Activated CD8-positive, alpha-beta memory T cell treated with anti-CD3 and anti-CD28 coated beads for 24 hours (primary cell): Measurements from ENCODE around the gene FANCD2.
"Not testable (repeated sequence)": the region's sequence is repeated elsewhere in the genome, so short reads cannot be mapped to it uniquely, and the experiment has no call there.

Source experiments
- DNase-seq: peaks from one replicate; pipeline ENCODE4 v3.0.0-alpha.2; 2020

The FANCD2 gene

DNA sequence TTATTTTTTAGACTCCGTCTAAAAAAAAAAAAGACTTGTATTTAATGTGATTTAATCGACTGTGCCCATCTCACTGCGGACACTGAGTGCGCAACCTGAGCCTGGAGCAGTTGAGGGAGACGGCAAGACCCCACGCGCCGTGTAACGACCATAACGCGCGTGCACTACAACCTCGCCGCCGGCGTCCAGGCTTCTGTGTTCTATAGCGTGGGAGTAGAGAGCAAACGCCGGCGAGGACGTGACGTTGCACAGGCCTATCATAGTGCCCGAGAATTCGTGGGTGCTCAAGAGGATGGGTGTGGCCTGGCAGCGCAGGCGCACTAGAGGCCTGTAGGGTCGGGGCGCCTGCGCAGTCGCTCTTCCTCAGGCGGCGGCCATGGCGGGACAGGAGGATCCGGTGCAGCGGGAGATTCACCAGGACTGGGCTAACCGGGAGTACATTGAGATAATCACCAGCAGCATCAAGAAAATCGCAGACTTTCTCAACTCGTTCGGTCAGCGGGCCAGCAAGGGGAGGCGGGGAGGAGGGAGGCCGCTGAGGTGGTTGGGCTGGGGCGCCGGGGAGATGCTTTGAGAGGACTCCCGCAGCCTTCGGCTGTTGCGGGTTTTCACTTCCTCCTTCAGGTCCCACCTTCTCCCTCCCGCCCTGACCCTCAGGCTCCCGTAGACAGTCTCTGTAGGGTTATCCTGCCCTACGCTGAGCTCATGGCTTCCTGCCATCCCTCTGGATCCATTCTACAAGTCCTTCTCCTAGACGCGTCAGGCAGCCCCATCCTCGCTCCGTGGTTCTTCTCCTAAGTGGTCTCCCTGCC lies 89.3 kb downstream of the FANCD2 start, which contains the start of gene BRK1:
Gene BRK1 (plus strand): TSS at position 350 of the 812 bp plus-strand sequence. CDS start 27 bp downstream, at position 377.
- DNase-seq: peak; percentile 93

DNA sequence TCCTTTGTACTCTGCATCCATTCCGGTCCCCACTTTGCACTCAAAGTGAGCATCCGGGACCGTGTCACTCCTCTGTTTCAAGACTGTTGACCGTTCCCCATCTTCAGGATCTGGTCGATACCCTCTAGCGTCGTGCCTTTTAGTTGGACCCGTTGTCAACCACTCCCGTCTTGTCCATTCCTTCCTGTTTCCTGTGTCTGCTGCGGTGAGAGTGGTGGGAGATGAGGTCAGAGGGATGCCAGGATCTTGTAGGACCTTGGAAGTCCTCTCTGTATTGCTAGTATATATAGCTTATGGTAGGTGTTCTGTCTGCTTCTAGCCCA lies 89.9 kb downstream of the FANCD2 start:
- DNase-seq: no peak

DNA sequence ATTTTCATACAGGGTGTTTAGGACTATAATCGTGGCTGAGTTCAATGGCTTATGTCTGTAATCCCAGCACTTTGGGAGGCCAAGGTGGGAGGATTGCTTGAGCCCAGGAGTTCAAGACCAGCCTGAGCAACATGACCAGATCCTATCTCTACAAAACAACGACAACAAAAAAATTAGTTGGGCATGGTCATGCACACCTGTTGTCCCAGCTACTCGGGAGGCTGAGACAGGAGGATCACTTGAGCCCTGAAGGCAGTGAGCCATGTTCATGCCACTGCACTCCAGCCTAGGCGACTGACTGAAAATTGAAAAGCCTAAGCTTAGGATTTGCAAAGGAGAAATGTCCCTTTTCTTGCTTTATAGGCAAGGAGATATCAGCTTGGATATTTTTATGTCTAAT lies 90.7 kb downstream of the FANCD2 start:
- no peak for DNase-seq

DNA sequence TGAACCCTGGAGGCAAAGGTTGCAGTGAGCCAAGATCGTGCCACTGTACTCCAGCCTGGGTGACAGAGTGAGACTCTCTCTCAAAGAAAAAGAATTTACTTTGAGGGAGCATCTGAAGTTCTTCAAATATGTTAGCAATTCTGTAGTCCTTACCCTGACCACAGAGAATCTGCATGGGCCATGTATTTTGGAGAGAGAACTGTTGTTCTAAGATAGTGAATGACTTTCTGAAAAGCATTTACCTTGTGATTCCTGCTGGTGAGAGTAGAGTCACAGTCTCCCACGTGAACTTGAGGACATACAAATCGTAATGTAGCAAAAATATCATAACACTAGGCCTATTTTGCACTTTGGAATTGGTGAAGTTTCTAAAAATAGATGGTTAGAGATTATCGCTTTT lies 93.1 kb downstream of the FANCD2 start:
- DNase-seq: no peak

DNA sequence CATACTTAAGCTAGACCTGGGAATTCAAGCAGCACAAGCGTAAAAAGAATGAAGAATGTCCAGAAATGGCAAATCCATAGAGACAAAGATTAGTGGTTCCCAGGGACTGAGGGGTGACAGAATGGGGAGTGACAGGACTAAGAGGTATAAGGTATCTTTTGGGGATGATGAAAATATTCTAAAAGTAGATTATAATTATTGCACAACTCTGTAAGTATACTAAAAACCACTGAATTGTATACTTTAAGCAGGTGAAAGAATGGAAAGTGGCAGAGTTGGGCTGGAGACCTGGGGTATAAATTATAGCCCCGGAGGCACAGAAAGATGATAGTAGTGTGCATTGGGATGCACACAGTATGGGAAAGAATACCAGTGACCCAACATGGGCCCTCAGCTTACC lies 94.8 kb downstream of the FANCD2 start:
- no peak for DNase-seq

DNA sequence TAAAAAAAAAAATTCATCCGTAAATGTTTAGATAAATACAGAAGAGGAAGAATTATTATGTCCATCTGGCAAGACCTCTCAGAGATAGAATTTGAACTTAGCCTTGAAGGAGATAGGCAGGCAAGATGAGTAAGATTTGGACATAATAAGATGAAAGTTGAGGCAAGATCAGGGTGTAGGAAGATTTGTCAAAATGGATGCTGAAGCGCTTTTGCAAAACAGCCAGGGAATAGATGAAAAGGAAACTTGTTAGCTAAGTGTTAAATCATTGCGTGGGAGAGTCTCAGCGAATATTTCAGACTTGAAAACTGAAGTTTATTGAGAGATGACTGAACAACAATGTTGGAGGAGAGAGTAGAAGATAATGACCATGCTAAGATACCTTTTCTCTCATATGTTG lies 96.5 kb downstream of the FANCD2 start:
- no peak for DNase-seq

DNA sequence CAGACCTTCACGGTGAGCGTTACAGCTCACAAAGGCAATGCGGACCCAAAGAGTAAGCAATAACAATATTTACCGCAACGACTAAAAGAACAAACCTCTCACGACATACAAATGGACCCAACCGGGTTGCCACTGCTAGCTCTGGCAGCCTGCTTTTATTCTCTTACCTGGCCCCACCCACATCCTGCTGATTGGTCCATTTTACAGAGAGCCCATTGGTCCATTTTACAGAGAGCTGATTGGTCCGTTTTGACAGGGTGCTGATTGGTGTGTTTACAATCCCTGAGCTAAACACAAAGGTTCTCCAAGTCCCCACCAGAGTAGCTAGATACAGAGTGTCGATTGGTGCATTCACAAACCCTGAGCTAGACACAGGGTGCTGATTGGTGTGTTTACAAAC lies 109.6 kb downstream of the FANCD2 start:
- not testable (repeated sequence) for DNase-seq

DNA sequence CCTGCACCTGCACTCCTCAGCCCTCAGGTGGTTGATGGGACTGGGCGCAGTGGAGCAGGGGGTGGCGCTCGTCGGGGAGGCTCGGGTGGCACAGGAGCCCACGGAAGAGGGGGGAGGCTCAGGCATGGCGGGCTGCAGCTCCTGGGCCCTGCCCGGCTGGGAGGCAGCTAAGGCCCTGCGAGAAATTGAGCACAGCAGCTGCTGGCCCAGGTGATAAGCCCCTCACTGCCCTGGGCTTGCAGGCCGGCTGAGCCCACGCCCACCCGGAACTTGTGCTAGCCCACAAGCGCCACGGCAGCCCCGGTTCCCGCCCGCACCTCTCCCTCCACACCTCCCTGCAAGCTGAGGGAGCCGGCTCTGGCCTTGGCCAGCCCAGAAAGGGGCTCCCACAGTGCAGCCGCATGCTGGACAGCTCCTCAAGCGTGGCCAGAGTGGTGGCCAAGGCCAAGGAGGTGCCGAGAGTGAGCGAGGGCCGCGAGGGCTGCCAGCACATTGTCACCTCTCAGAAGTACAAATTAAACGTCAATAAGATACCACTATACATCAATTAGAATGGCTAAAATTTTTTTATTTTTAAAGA lies 110.3 kb downstream of the FANCD2 start:
- no peak for DNase-seq

DNA sequence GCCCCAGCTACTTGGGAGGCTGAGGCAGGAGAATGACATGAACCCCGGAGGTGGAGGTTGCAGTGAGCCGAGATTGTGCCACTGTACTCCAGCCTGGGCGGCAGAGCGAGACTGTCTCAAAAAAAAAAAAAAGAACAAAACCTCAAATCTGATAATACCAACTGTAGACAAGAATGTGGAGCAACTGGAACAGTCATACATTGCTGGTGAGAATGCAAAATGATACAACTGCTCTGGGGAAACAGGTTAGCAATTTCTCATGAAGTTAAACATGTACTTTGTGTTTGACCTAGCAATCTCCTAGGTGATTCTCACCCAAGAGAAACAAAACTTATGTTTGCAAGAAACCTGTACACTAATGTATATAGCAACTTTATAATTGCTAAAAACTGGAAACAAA lies 110.9 kb downstream of the FANCD2 start:
- no peak for DNase-seq

DNA sequence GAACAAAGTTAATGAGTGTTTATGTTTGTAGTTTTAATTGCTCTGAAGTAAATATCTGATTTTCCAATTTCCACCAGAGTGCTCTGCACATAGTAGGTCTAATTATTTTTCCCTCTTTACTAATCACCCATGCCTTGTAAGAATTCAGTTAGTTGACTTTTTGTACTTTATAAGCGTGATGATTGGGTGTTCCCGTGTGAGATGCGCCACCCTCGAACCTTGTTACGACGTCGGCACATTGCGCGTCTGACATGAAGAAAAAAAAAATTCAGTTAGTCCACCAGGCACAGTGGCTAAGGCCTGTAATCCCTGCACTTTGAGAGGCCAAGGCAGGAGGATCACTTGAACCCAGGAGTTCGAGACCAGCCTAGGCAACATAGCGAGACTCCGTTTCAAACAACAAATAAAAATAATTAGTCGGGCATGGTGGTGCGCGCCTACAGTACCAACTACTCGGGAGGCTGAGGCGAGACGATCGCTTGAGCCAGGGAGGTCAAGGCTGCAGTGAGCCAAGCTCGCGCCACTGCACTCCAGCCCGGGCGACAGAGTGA lies 114.8 kb downstream of the FANCD2 start:
- DNase-seq: no peak

DNA sequence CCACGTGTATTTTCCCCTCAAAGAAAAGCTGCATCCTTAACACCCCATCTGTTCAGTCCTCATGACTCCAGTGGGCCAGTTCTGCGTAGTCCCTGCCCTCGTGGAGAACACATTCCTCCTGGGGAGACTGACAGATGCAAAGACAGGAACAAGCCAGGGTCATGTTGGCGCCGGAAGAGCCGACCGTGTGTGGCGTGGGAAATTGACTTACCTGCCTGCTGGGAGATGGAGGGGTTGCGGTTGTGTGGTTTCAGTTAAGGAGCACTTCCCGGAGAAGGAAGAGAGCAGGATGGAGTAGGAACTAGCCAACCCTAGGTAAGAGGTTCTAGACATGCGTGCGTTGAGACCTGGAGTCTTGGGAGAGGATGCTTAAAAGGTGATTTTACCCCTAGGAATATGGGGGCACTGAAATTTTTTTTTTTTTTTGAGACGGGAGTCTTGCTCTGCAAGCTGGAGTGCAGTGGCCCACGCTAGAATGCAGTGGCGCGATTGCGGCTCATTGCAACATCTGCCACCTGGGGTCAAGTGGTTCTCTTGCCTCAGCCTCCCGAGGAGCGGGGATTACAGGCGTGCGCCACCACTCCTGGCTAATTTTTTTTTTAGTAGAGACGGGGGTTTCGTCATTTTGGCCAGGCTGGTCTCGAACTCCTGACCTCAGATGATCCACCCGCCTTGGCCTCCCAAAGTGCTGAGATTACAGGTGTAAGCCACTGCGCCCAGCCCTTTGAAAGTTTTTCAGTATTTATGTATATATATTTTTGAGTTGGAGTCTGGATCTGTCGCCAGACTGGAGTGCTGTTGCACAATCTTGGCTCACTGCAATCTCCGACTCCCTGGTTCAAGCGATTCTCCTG lies 116.7 kb downstream of the FANCD2 start:
- peak; percentile 62 for DNase-seq

DNA sequence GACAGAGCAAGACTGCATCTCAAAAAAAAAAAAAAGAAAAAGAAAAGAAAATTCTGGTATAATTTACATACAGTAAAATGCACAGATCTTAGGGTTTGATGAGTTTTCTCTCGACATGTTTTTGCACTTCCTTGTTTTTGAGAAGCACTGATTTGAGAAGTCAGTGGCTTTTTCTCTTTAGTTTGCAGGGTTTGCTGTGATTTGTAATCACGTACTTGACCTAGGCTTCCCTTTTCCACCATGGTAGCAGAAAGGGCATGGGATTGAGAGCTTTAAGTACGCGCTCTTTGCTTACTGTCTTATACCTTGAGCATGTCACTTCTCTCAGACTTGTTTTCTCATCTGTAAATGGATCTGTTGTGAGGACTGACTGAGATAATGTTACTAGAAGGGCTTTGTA lies 119.4 kb downstream of the FANCD2 start:
- DNase-seq: no peak

DNA sequence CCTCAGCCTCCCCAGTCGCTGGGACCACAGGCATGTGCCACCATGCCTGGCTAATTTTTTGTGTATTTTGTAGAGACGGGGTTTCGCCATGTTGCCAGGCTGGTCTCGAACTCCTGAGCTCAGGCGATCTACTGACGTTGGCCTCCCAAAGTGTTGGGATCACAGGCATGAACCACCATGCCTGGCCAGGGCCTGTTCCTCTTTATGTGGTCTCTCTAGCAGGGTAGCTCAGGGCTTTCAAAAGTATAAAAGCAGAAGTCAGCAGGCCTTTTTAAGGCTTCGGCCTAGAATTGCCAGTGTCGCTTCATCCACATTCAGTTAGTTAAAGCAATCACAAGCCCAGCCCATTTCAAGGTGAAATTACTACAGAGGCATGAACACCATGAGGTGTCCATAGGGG lies 123.0 kb downstream of the FANCD2 start:
- no peak for DNase-seq

DNA sequence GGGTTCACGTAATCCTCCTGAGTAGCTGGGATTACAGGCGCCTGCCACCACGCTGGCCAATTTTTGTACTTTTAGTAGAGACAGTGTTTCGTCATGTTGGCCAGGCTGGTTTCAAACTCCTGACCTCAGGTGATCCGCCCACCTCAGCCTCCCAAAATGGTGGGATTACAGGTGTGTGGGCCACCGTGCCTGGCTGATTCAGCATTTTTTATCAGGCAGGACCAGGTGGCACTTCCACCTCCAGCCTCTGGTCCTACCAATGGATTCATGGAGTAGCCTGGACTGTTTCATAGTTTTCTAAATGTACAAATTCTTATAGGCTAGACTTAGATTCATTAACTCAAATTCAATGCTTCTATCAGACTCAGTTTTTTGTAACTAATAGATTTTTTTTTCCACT lies 124.8 kb downstream of the FANCD2 start:
- DNase-seq: no peak
